LNCAP (cell line): Measurements from ENCODE around the gene RFLNA.

Source experiments
- CTCF ChIP-seq: fragments of 450-650 bp; IDR thresholded peaks from 2 replicates; pipeline ENCODE4 v1.5.1; 2017; ENCODE audit warnings: mild to moderate bottlenecking

Gene RFLNA

GRCh38 chr12:124302241-124302806 is 7.4 kb downstream of the RFLNA start:
- no peak for TF ChIP-seq CTCF

GRCh38 chr12:124302807-124303578 is 8.1 kb downstream of the RFLNA start:
- TF ChIP-seq CTCF: no peak

- no peak for TF ChIP-seq CTCF
Observed at GRCh38 chr12:124303579-124304313, 8.9 kb downstream of the RFLNA start.

GRCh38 chr12:124304314-124304790 is 9.5 kb downstream of the RFLNA start:
- TF ChIP-seq CTCF: no peak

- no peak for TF ChIP-seq CTCF
Observed at GRCh38 chr12:124305136-124305535, 10.2 kb downstream of the RFLNA start.

GRCh38 chr12:124305776-124306685 is 11.1 kb downstream of the RFLNA start:
- no peak for TF ChIP-seq CTCF
